GM18519 (cell line): ENCODE results near the gene ABCA3.

Experiments
- ATAC-seq: cut with Tn5 transposase; IDR thresholded peaks from one replicate; pipeline ENCODE4 v1.9.1; 2021; ENCODE audit warnings: mild to moderate bottlenecking, moderate library complexity; ENCODE audit not compliant: unreplicated experiment, low FRiP score

ABCA3 gene

DNA sequence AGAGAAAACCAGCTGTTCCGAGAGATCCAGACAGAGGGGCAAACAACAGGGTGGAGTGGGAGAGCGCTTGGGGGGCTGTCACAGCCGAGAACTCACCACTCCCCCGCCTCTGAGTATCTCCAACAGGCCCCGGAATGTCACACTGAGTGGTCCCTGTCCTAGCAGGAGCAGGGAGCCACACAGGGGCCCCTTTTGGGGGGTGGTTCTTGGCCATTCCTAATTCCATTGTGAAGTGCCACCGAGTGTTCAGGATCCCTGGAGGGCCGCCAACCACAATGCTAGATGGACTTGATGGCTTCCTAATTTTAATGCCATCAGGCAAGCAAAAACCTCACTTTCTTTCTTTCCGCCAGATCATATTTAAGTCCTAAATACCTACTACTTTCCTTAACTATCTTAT, 16.8 kb downstream of the ABCA3 start:
- ATAC-seq = no peak

DNA sequence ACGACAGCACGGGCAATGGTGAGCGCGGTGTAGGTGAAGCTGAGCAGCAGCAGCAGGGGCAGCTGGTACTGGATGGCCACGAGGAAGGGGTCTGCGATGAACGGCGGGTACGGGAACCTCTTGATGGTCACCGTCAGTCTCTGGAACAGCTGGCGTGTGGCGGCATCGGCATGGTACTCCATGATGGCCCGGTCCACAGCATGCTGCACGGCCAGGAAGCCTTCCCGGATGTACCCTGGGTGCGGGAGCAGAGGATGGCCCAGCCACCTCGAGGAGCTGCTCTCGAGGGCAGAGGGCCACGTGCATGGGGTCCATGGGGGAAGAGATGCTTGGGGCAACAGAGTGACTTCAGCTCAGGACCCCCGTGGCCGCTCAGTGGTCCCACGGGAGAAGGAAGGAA, 20.9 kb downstream of the ABCA3 start:
- no peak for ATAC-seq

DNA sequence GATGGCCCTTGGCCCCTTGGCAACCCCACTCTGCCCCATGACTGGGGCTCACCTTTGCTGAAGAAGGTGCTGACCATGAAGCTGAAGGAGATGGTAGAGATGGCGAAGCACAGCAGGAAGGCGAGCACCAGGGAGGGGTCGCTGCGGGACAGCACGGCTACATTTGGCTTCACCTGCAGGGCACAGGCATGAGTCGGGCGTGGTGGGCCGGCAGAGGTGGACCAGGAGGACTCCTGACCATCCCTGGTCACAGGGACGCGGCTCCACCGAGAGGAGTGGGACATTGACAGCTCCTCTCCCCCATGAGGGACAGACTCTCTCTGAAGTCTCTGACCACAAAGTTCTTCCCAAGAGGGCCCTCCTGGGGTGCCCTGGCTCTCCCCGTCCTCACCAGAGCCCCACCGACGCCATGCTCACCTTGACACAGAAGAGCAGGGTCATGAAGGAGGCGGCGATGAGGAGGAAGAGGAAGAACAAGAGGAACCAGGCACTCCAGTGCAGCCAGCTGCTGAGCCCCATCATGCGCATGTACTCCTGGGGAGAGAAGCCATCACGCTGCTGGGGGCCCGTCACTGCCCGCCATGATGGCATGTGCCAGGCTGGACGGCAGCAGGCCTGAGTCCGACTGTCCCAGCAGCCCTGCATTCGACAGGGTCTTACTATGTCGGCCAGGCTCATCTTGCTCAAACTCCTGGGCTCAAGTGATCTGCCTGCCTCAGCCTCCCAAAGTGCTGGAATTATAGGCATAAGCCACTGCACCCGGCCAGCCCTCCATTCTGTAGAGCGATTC, 23.1 kb downstream of the ABCA3 start:
- ATAC-seq = no peak

DNA sequence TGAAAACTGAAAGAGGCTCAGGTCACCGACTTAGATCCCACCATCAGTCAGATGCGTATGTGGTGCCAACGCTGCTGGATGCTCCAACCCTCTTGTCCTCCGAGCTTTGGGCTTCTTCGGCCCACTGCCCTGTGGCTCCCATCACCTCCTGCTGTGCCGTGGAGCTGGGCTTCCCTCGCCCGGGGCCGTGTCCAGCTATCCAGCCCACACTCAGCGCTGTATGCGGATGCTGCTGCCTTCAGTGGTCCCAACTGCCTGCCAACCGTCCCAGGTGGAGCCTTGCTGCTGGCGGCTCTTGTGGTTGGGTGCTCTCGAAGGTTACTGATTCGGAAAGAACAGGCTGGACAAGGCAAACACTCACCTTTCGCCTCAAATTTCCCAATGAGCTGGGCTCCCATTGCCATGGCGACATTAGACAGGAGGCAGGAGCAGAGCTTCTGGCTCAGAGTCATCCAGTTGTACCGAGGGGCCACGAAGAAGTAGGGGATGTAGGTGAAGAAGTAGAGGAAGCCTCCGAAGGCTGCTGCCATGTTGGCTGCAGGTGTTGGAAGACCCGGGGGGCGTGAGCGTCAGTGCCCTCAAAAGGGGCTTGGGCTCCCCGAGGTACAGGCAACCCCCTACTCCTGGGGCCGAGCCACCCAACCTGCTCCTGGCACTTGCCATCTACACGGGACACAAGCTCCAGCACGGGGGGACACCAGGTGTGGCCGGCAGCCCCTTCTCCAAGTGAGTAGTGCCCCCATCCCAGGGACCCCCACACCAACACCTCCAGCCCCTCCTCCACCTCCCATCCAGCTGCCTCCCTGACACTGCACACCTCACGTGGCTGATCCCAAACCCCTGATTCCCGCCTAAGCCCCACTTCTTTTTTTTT, 32.2 kb downstream of the ABCA3 start:
- ATAC-seq = no peak

DNA sequence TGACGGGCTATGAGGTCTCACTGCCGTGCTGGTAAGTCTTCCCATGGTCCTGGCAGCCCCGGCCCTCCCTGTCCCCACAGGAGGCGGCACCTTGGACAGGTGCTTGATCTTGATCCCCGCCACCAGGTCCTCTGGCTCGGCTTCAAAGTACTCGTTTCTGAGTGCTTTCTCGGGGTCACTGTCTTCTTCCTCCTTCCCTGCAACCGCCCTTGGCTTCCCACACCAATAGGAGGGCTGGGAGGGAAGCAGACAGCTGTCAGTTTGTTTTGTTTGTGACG, 40.7 kb downstream of the ABCA3 start:
- ATAC-seq = no peak

DNA sequence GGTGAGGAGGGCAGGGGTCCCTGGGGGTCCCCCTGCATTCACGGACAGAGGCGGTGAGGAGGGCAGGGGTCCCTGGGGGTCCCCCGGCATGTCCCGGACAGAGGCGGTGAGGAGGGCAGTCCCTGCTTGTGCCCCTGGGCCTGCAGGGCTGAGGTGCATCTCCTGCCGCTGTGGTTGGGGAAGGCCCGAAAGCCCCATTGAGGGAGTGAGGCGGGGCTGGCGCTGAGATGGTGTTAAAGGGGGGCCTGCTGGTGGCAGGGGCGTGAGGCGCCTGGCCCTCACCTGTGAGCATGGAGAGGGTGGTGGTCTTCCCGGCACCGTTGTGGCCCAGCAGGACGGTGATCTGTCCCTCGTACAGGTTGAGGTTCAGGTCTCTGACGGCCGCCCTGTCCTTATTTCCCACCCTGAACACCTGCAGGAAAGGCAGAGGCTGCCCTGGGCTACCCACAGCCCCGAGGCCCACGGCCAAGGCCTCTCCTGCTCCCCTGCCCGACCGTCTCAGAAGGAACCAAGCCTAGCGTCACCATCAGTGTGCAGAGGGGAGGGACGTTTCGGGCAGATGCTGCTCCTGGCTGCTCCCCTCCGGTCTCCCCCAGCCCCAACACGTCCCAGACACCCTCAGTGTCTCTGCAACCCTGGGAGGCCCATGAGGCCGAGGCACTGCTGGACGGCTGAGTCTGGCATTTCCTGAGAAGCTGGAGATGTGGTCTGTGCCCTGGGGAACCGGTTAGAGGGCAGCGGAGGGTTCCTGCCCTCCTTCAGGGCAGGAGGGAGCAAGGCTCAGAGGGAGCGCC, 41.2 kb downstream of the ABCA3 start:
- ATAC-seq = no peak

DNA sequence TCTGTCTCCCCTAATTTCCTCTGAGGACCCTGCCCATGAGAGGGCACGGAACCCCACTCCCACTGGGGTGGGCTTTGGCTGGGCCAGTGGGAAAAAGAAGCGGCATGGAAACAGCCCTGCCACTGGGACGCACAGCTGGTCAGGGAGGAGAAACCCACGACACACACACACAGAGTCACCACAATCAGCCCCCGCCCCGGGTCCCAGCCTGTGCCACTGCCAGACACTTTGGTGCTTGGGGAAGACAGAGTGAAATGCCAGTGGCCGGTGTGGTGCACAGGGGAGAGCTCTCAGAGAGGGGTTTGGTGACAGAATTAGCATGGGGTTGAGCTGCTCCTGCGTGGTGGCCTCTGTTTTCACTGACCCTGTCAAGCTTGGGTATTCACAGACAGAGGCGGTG, 41.9 kb downstream of the ABCA3 start:
- ATAC-seq = no peak

DNA sequence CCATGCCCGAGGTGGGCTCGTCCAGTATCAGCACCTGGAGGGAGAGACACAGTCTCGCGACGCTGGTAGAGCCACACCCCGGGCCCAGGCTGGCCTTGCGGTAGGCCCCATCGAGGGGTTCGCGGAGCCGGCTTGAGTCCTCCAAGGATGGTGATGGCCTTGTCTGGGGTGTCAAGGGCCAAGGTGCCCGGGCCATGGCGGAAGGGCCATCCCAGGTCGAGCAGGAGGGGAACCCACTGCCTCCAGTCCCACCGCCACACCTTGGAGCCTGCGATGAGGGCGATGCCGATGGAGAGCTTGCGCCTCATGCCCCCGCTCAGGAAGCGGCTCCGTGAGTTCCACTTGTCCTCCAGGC, 43.0 kb downstream of the ABCA3 start:
- no peak for ATAC-seq

DNA sequence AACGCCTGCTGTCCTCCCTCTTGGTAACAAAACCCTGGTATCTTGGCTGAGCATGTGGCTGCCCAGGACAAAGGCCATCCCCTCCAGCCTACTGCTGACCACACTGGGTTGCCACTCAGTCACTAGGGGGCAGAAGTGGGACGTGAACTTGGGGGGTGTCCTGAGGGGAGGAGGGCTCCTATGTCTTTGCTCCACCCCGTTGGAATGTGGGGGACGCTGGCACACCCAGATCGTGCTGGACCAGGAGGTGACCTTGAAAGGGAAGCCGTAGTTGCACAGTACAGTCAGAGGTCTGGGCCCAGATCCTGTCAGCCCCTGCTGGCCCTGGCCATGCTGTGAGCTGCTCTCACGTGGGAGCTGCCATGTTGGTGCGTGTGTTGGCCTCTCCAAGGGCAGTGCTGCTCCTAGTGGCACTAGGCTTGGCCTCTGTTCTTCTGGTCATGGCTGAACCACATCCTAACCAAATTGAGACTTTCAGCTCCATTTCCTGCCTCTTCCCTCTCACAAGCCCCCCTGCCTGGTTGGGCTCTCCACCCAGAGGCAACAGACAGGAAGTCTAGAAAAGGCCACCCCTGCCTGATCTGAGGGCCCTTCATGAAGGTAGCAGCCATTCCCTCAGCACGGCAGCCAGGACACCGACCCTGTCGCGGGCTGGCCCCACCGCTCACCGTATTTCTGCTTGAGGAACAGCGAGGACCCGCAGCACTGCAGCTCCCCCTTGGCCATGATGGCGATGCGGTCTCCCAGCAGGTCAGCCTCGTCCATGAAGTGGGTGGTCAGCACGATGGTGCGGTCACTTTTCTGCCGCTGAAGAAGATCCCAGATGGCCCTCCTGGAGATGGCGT, 43.6 kb downstream of the ABCA3 start:
- no peak for ATAC-seq

DNA sequence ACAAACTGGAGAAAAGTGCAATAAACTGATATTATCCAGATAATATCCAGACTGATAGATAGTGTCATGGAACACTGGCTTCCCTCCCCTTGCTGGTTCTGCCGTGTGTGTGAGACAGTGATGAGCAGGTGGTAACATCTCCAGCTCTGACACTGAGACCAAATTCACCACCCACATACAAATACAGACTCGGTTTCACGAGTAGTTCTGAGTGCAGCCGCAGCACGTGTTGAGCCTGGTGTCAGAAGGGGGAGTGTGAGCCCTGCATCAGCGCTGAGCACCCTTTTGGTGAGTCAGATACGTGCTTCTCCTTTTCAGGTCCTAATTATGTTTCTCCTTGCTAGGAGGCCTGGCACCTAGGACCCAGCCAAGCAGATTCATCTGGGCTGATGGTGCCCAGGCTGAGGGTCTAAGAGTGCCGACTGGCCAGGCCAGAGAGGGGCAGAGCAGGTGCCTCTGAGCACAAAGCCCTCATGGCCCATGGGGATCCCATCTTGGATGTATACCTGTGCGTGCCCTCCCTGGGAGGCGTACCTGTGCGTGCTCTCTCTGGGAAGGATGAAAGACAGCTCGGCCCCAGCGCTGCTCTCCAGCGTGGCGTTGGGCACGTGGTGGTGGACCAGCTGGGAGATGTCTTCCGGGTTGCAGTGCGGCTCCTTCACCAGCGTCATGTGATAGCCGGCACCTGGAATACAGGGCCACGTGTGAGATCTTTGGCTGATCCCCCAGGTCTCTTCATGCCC, 45.3 kb downstream of the ABCA3 start:
- ATAC-seq = peak; percentile 68

DNA sequence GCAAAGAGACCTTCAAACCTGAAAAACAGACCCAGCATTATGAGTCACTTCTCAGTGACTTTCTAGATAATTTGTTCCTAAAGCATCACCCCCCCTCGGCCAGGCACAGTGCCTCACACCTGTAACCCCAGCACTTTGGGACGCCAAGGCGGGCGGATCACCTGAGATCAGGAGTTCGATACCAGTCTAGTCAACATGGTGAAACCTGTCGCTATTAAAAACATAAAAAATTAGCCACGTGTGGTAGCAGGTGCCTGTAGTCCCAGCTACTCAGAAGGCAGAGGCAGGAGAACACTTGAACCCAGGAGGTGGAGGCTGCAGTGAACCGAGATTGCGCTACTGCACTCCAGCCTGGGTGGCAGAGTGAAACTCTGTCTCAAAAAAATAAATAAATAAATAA, 48.3 kb downstream of the ABCA3 start:
- ATAC-seq = no peak

DNA sequence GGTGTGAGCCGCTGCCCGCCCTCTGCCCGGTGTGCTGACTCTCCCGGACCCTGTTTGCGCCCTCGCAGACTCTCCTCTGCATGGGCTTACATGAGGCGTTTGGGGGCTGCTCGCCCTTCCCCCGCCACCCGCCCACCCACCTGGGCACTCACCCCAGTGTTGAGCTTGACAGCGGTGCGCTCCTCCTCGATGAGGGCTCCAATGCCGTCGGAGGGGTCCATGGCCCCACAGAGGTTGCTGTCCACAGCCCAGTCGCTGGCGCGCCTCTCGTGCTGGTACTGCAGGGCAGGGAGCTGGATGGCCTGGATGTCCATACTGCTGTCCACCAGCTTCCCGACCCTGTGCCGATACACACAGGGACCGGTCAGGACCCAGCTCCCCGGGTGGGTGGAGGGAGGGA, 51.2 kb downstream of the ABCA3 start:
- no peak for ATAC-seq

DNA sequence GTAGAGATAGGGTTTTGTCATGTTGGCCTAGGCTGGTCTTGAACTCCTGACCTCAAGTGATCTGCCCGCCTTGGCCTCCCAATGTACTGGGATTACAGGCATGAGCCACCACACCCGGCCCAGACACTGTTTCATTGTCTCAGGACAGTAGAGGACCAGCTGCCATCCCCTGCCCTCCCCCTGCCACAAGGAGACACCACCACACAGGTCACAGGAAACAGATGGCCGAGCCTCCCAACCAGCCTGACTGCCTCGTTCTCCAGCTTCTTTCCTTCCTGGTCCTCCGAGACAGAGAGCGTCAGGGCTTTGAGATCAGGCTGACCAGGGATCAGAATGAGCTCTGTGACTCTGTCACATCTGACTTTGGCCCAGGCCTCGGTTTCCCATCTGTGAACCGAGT, 51.8 kb downstream of the ABCA3 start:
- ATAC-seq = no peak

DNA sequence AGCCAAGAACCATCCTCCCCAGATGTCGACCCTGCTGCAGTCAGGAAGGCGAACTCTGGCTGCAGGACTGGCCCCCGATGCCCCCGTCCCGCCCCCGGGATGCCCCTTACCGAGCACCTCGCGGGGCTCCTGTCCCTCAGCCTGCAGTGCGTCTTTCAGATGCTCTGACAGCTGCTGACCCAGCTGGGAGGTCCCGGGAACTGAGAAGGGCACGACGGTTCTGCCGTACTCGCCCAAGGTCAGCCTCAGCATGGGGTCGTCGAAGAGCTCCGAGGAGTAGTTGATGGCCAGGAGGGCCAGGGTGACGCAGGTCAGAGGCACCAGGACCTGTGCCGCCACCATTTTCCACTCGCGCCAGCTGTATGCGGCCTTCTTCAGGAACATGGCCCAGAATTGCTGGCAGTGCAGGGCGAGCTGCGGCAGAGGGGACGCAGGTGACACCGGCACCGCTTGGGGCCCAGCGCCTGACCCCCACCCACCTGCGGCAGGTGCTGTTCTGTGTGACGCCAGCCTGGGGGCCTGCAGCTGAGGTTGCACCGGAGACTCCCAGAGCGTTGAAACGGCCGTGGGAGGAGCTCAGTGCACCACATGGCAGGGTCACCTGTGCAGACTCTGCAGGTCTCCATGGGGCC, 52.5 kb downstream of the ABCA3 start:
- no peak for ATAC-seq

DNA sequence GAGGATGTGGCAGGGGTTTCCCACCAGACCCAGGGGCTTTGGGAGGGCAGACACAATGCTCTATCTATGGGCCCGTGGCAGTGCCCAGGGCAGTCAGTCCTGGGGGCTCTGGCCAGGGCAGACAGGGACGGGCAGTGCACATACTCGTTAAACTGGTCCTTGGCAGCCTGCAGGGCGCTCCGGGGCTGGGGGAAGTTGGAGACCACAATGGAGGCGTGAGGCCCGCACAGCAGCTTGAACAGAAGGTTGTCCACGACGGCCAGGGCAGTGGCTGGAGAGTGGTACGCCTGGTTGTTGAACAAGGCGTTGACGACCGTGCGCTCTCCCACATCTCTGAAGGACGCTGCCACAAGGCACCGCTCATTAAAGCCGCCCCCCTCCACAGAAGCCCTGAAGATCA, 54.0 kb downstream of the ABCA3 start:
- no peak for ATAC-seq

DNA sequence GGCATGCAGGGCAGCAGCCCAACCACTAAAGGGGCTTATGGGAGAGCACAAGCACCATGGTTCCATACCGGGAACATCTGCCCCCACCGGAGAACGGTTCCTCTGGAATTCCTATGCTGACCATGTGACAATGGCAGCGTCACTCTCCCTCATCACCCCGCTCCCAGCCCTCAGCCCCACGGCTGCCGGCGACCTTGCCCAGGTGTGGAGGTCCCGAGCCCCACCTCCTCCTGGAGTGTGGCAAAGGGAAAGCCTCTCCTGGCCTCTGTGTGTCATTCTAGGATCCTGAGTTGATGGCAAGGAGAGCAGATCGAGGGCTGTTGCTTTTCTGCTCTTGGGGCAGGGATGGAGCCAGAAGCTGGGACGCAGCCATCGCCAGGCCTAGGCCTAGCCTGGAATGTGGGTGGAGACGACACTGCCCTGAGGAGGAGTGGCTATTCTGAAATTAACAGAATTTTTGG, 54.8 kb downstream of the ABCA3 start:
- ATAC-seq = no peak

DNA sequence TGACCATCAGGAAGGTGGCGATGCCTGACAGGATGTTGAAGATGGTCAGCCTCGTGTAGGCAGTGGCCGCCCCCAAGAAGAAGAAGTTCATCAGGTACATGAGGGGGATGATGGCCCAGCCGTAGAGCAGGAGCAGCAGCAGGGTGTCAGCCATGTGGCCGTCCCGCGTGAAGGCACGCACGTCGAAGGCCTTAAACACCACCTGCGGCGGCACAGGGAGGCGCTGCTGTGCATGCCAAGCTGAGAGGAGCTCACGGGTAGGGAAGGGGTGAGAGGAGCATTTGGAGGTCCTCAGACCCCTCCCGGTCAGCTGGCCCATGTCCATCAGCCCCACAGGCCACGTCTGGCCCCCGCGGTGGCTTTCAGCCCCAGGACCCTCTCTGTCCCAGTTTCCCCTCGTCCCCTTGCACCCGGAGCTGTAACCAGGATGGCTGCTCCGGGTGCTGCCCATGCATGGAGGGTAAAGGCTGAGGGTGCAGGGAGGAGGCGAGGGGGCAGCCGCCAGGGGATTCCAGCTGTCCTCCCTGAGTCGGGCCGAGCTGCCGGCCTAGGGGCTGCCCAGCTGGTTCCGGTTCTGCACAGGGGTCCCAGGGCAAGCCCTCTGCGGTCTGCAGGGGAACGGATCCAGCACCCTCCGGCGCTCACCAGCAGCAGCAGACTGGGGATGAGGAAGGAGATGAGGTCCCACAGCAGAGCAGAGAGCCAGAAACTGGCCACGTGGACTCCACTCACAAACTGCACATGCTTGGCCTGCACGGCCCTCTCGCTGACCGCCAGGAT, 55.5 kb downstream of the ABCA3 start:
- ATAC-seq = no peak

DNA sequence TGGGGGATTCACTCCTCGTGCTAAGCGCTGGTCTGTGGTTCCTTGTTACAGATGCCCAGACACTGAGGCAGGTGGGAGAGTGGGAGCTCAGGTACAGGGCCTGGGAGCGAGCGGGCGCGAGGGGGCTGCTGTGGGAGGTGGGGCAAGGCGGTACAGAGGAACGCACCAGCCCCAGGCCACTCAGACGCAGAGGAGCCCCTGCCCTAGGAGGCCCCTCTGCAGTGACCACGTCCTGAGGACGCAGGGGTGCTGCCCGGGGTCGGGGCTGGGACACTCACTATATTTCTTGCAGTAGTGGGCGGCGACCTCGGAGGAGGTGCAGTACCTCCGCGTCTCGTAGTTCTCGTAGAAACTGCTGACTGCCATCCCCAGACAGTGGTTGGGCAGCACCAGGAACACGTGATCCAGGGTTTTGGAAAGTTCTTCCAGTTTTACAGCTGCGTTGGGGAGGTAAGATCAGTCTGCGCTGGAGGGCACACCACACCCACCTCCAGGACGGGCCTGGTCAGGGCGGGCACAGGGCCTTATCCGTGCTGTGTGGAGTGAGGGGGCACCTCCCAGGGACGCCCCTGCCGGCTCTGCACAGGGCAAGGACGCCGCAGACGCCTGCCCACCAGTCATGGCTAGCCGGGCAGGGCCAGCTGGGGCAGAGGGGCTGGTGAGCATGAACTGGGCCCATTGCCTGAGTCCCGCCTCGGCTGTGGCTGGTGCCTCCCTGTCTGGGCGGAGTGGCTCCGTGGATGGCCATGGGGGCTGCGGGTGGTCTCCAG, 56.3 kb downstream of the ABCA3 start:
- no peak for ATAC-seq
